D721Med (cell line): ENCODE results near the gene ENO1.
"Not testable (repeated sequence)": the region's sequence is repeated elsewhere in the genome, so short reads cannot be mapped to it uniquely, and the experiment has no call there.

Experiments used
- DNase-seq: peaks from one replicate; pipeline ENCODE4 v3.0.0; 2011; ENCODE audit warnings: low spot score; ENCODE audit not compliant: insufficient read length
- FAIRE-seq: peaks from 2 replicates; lab custom pipeline; 2011; peaks lifted over from hg19 to GRCh38; lab: Jason Lieb, UNC
- TF ChIP-seq, protein P1 (sequence below): IDR thresholded peaks from 2 replicates; pipeline ENCODE4 v1.5.1; 2012; ENCODE audit warnings: mild to moderate bottlenecking, control low read depth; ENCODE audit not compliant: insufficient read depth; ENCODE audit errors: missing control alignments

ENO1 gene

DNA sequence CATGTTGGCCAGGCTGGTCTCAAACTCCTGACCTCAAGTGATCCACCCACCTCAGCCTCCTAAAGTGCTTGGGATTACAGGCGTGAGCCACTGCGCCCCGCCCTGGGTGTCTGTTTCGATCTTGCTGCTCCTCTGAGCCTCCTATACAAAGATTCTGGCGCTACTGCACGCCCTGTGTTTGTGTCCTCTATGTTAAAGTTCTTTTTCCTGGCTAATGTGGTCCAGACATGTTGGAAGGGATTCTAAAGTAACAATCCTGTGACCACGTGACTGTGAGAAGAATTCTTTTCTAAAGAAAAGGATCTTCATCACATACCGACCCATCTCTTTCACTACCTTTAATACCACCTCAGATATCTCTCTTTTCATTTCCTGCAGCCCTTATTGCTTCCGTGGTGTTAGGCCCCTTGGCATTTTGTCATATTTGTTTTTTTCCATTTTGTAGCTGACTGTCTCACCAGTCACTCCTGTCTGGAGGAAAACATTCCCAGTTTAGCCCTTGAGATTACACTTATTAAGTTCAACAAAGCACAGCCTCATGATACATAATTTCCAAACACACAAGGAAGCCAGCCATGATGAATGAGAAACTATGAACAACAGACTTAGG lies 27.2 kb upstream of the ENO1 start:
- FAIRE-seq: no peak
- no peak for DNase-seq
- TF ChIP-seq, protein P1, sequence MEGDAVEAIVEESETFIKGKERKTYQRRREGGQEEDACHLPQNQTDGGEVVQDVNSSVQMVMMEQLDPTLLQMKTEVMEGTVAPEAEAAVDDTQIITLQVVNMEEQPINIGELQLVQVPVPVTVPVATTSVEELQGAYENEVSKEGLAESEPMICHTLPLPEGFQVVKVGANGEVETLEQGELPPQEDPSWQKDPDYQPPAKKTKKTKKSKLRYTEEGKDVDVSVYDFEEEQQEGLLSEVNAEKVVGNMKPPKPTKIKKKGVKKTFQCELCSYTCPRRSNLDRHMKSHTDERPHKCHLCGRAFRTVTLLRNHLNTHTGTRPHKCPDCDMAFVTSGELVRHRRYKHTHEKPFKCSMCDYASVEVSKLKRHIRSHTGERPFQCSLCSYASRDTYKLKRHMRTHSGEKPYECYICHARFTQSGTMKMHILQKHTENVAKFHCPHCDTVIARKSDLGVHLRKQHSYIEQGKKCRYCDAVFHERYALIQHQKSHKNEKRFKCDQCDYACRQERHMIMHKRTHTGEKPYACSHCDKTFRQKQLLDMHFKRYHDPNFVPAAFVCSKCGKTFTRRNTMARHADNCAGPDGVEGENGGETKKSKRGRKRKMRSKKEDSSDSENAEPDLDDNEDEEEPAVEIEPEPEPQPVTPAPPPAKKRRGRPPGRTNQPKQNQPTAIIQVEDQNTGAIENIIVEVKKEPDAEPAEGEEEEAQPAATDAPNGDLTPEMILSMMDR: no peak

DNA sequence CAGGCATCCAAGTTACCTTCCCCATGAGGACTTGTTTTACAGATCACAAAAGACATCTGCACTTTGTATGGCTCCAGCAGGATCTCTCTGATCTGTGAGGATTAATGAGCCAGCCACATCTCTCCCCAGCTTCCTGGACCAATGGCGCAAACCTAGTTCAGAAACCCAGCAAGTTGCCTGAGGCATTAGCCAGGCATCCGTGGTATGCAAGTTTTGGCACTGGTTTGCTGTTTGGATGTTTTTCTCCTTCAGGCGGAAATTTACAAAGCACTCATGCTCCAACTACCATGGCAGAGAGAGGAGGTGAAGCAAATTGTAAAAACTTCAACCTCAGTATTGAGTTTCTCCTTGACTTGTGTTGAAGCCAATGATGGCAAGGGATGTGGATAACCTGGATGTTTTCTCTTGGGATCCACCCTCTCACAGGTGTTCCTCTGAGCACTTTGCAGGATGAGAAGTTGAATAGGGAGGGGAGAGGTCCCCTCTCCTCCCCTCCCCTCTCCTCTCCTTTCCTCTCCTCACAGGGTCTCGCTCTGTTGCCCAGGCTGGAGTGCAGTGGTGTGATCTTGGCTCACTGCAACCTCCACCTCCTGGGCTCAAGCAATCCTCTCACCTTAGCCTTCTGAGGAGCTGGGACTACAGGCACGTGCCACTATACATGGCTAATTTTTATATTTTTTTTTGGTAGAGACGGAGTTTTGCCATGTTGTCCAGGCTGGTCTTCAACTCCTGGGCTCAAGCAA lies 25.6 kb upstream of the ENO1 start:
- TF ChIP-seq, protein P1: no peak
- no peak for FAIRE-seq
- no peak for DNase-seq

DNA sequence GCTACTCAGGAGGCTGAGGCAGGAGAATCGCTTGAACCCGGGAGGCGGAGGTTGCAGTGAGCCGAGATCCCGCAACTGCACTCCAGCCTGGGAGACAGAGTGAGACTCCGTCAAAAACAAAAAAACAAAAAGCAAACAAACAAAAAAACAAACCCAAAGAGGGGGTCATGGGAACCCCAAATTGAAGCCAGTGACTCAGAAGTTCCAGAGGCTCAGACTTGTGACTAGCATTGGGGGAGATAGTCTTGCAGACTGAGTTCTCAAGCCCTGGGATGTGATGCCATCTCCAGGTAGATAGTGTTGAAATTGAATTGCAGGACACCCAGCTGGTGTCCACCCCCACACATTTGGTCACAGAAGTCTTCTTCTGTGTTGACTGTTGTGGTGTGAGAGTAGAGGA lies 24.9 kb upstream of the ENO1 start:
- DNase-seq (no peak), FAIRE-seq (no peak)
- TF ChIP-seq, protein P1: no peak

DNA sequence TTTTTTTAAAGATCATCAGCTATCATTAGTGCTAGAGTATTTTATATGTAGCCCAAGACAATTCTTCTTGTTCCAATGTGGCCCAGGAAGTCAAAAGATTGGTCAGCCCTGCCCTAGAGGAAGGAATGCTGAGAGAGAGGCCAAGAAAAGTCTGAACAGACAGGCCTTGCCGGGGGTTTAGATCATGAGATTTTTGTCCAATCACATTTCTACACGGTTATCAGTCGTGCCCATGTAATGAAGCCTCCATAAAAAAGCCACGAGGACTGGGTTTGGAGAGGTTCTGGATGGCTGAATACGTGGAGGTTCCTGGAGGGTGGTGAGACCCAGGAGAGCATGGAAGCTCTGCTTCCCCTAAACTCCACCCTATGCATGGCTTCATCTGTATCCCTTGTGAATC lies 24.3 kb upstream of the ENO1 start:
- DNase-seq (no peak), FAIRE-seq (no peak)
- TF ChIP-seq, protein P1: no peak

DNA sequence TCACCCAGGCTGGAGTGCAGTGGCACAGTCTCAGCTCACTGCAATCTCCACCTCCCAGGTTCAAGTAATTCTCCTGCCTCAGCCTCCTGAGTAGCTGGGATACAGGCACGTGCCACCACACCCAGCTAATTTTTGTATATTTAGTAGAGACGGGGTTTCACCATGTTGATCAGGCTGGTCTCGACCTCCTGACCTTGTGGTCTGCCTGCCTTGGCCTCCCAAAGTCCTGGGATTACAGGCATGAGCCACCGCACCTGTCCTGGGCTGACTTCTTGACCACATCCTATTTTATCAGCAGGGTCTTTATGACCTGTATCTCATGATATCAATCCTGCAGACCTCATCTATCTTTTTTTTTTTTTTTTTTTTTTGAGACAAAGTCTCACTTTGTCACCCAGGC lies 22.2 kb upstream of the ENO1 start:
- not testable (repeated sequence) for DNase-seq, FAIRE-seq

DNA sequence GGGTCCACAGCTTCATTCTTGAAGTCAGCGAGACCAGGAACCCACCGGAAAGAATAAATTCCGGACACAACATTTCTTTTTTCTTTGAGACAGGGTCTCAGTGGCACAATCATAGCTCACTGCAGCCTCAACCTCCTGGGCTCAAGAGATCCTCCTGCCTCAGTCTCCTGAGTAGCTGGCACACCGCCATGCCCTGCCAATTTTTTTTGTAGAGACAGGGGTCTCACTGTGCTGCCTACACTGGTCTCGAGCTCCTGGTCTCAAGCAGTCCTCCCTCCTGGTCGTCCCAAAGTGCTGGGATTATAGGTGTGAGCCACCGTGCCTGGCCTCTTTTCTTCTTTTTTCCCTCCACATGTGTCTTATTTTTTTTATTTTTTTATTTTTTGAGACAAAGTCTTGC lies 20.6 kb upstream of the ENO1 start:
- TF ChIP-seq, protein P1: no peak
- no peak for DNase-seq
- FAIRE-seq: no peak

DNA sequence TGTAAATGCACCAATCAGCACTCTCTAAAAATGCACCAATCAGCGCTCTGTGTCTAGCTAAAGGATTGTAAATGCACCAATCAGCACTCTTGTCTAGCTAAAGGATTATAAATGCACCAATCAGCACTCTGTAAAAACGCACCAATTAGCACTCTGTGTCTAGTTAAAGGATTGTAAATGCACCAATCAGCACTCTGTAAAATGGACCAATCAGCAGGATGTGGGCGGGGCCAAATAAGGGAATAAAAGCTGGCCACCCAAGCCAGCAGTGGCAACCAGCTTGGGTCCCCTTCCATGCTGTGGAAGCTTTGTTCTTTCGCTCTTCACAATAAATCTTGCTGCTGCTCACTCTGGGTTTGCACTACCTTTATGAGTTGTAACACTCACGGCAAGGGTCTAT lies 19.9 kb upstream of the ENO1 start:
- FAIRE-seq, DNase-seq: not testable (repeated sequence)

DNA sequence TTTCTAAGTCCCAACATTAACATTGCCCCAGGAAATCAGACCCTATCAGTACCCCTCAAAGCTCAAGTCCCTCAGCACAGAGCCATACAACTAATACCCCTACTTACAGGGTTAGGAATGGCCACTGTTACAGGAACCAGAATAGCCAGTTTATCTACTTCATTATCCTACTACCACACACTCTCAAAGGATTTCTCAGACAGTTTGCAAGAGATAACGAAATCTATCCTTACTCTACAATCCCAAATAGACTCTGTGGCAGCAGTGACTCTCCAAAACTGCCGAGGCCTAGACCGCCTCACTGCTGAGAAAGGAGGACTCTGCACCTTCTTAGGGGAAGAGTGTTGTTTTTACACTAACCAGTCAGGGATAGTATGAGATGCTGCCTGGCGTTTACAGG lies 19.0 kb upstream of the ENO1 start:
- not testable (repeated sequence) for FAIRE-seq, DNase-seq

DNA sequence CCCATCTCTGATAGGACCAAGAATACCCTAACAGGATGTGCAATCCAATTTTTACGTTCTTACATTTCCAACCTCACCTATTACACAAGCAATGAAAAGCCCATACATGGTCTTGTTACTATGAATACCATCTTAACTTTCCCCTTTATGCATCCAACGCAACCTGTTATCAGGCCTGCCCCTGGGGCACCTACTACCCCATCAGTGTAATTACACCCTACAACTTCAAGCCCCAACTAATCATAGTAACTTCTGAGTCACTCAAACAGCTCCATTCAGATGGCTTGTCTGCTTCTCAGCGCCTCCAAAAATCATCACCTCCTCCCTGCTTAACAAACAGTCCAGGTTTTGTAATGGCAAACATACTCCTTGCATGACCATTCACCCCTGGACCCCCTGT lies 18.3 kb upstream of the ENO1 start:
- not testable (repeated sequence) for FAIRE-seq, DNase-seq
